Cardiac fibroblast (primary cell): ENCODE data around the gene ST3GAL3.

Source experiments
- DNase-seq, 2 donors: peaks; one replicate each; pipeline versions ENCODE4 v3.0.0 to v3.0.0-alpha.2; 2010; ENCODE audit warnings: low read depth in 2 of 2
- H3K4me3 ChIP-seq, 2 donors: replicated peaks in 1 of 2; 1 replicate in 1 of 2; 2 replicates in 1 of 2; pipeline ENCODE4 v1.5.1; 2011; ENCODE audit warnings: low read depth in 2 of 2, low read length in 2 of 2, mild to moderate bottlenecking in 2 of 2, moderate library complexity in 1 of 2
- CTCF ChIP-seq: IDR thresholded peaks from one replicate; pipeline ENCODE4 v1.5.1; 2011; ENCODE audit warnings: low read depth, mild to moderate bottlenecking, low read length, inconsistent platforms

The ST3GAL3 gene

GRCh38 chr1:43687301-43688108, 19.8 kb upstream of the ST3GAL3 start:
- DNase-seq = peak; percentile 54 to 66
- no peak for TF ChIP-seq CTCF
- H3K4me3 ChIP-seq = no peak overlapping the region

- TF ChIP-seq CTCF = no peak
These were observed 19.3 kb upstream of the ST3GAL3 start for GRCh38 chr1:43688109-43688387.

GRCh38 chr1:43688594-43689000, 18.7 kb upstream of the ST3GAL3 start:
- TF ChIP-seq CTCF = no peak
- H3K4me3 ChIP-seq = no peak overlapping the region
- DNase-seq = peak; percentile 76 to 90

More at GRCh38 chr1:43688109-43688387, 19.3 kb upstream of the ST3GAL3 start:
- no peak for DNase-seq
- H3K4me3 ChIP-seq = no peak overlapping the region

- no peak for DNase-seq
- TF ChIP-seq CTCF = no peak
- H3K4me3 ChIP-seq = no peak overlapping the region
These were observed 18.0 kb upstream of the ST3GAL3 start for GRCh38 chr1:43689289-43689688.

- no peak for DNase-seq
- no peak overlapping the region for H3K4me3 ChIP-seq
- TF ChIP-seq CTCF = no peak
These were observed 15.2 kb upstream of the ST3GAL3 start for GRCh38 chr1:43691871-43692815.

- no peak for TF ChIP-seq CTCF
- DNase-seq = no peak
- H3K4me3 ChIP-seq = no peak overlapping the region
These were observed 14.0 kb upstream of the ST3GAL3 start for GRCh38 chr1:43693371-43693770.
